Lower leg skin (tissue), 4 donors: Measurements from ENCODE around the gene HBA1. TPM values are rescaled to one million over a fixed set of nuclear protein-coding genes. Genes with fewer than 3 reads are reported as not detected.

Experiments
- DNase-seq, 2 donors: peaks; one replicate each; pipeline ENCODE4 v3.0.0-alpha.2; 2019; ENCODE audit warnings: low spot score in 2 of 2
- H3K4me3 ChIP-seq: fragments of 200-600 bp; sonication (generic); 2 replicates; pipeline ENCODE4 v1.5.1; 2017; ENCODE audit warnings: mild to moderate bottlenecking, low read depth; ENCODE audit not compliant: poor library complexity, severe bottlenecking
- POLR2A ChIP-seq, 2 donors: fragments of 450-650 bp; IDR thresholded peaks; one replicate each; pipeline ENCODE4 v1.6.1; 2016 to 2017; ENCODE audit warnings: antibody characterized with exemption in 2 of 2, mild to moderate bottlenecking in 1 of 2, moderate library complexity in 1 of 2
- WGBS, 2 donors: methylation state at CpG; one replicate each; pipeline ENCODE4 v1.1.5; 2018; 5-methylcytosine and 5-hydroxymethylcytosine counted together
- intact Hi-C: fragments of 100-400 bp; cut with DNase I; formaldehyde crosslinking; loops from one replicate; pipeline ENCODE4 v1.15.0; 2023; ENCODE audit warnings: low total_unique reads
- total RNA-seq, 4 donors: library from RNA; depleted of rRNA; stranded (reverse); fragments of >200 nt; gene quantifications; one replicate each; pipeline ENCODE4 v1.1.0, GENCODE V29; 2016
- TF ChIP-seq, protein P1 (sequence below), 3 donors: fragments of 450-650 bp; IDR thresholded peaks; one replicate each; pipeline ENCODE4 v1.5.1; 2016; ENCODE audit warnings: antibody characterized with exemption in 3 of 3, mild to moderate bottlenecking in 3 of 3, moderate library complexity in 2 of 3

The HBA1 gene
- total RNA-seq, 4 donors from 2014 or later, result 2.5 to 474 (median 180) TPM

- no peak for TF ChIP-seq POLR2A (IDR thresholded peaks at IDR 0.05)
- TF ChIP-seq, protein P1, sequence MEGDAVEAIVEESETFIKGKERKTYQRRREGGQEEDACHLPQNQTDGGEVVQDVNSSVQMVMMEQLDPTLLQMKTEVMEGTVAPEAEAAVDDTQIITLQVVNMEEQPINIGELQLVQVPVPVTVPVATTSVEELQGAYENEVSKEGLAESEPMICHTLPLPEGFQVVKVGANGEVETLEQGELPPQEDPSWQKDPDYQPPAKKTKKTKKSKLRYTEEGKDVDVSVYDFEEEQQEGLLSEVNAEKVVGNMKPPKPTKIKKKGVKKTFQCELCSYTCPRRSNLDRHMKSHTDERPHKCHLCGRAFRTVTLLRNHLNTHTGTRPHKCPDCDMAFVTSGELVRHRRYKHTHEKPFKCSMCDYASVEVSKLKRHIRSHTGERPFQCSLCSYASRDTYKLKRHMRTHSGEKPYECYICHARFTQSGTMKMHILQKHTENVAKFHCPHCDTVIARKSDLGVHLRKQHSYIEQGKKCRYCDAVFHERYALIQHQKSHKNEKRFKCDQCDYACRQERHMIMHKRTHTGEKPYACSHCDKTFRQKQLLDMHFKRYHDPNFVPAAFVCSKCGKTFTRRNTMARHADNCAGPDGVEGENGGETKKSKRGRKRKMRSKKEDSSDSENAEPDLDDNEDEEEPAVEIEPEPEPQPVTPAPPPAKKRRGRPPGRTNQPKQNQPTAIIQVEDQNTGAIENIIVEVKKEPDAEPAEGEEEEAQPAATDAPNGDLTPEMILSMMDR (IDR thresholded peaks at IDR 0.05), result no peak
- WGBS, 2 donors, result 76% methylated on average over 4 of the region's 4 CpGs
- intact Hi-C loops, result no loop called here
These were observed 43.5 kb downstream of the HBA1 start for GRCh38 chr16:220021-220420.

More at GRCh38 chr16:220021-220420, 43.5 kb downstream of the HBA1 start:
- DNase-seq, result no peak
- H3K4me3 ChIP-seq, result no peak overlapping the region

Other genes with a start within 250 kb of the HBA1 start
- gene POLR3K, start 123.1 kb upstream of the HBA1 start, total RNA-seq, result 1 to 10 TPM; 1.1 to 6.0 (median 3.0) TPM
- 10 to 100 TPM in 3 of 4 donors, 1 to 10 TPM in 1; 6.3 to 12.0 (median 10.4) TPM for gene SNRNP25, start 122.9 kb upstream of the HBA1 start, total RNA-seq
- 10 to 100 TPM; 38.6 to 45.9 (median 43.6) TPM for gene RHBDF1, start 104.0 kb upstream of the HBA1 start, total RNA-seq
- gene MPG, start 98.5 kb upstream of the HBA1 start, total RNA-seq, result 10 to 100 TPM; 46.8 to 84.8 (median 61.0) TPM
- 10 to 100 TPM; 20.3 to 33.9 (median 23.6) TPM for gene NPRL3, start 38.0 kb upstream of the HBA1 start, total RNA-seq
- gene HBZ, start 24.0 kb upstream of the HBA1 start, total RNA-seq, result not detected
- not detected for gene HBM, start 10.7 kb upstream of the HBA1 start, total RNA-seq
- gene HBA2, start 3.8 kb upstream of the HBA1 start, total RNA-seq, result 100 to 1,000 TPM in 1 of 4 donors, 10 to 100 TPM in 2, 1 to 10 TPM in 1; 1.3 to 348 (median 64.4) TPM
- 1 to 10 TPM in 1 of 4 donors, not detected in 3; 1.7 TPM for gene HBQ1, start 3.8 kb downstream of the HBA1 start, total RNA-seq
- gene LUC7L, start 52.8 kb downstream of the HBA1 start, total RNA-seq, result 100 to 1,000 TPM in 1 of 4 donors, 10 to 100 TPM in 3; 38.4 to 111 (median 43.5) TPM
- 100 to 1,000 TPM in 3 of 4 donors, 10 to 100 TPM in 1; 61.4 to 123 (median 110) TPM for gene FAM234A, start 58.1 kb downstream of the HBA1 start, total RNA-seq
- 1 to 10 TPM in 2 of 4 donors, under 1 TPM in 2; 0.08 to 2.7 (median 1.6) TPM for gene RGS11, start 99.3 kb downstream of the HBA1 start, total RNA-seq
- gene ARHGDIG, start 103.9 kb downstream of the HBA1 start, total RNA-seq, result not detected
- under 1 TPM in 3 of 4 donors, not detected in 1; 0.12 to 0.45 (median 0.23) TPM for gene PDIA2, start 106.5 kb downstream of the HBA1 start, total RNA-seq
- gene AXIN1, start 176.0 kb downstream of the HBA1 start, total RNA-seq, result 10 to 100 TPM; 37.9 to 45.7 (median 40.6) TPM
- 10 to 100 TPM; 55.1 to 70.8 (median 61.6) TPM for gene MRPL28, start 193.9 kb downstream of the HBA1 start, total RNA-seq
- 10 to 100 TPM; 13.8 to 30.0 (median 19.4) TPM for gene PGAP6, start 205.3 kb downstream of the HBA1 start, total RNA-seq
- 10 to 100 TPM; 15.4 to 29.8 (median 19.5) TPM for gene NME4, start 220.5 kb downstream of the HBA1 start, total RNA-seq
- gene DECR2, start 225.2 kb downstream of the HBA1 start, total RNA-seq, result 10 to 100 TPM; 14.0 to 21.0 (median 18.8) TPM
- 10 to 100 TPM; 22.1 to 66.3 (median 27.7) TPM for gene RAB11FIP3, start 249.0 kb downstream of the HBA1 start, total RNA-seq